Measurements from ENCODE around the gene RALGPS1.

Gene RALGPS1

GRCh38 chr9:127149010-127149409 is 234.4 kb downstream of the RALGPS1 start:
- no peak for FAIRE-seq

GRCh38 chr9:127149463-127150390 is 235.1 kb downstream of the RALGPS1 start:
- DNase-seq (ENCODE audit: low spot score) (no peak), FAIRE-seq (no peak)

More at GRCh38 chr9:127149010-127149409, 234.4 kb downstream of the RALGPS1 start:
- DNase-seq (ENCODE audit: low spot score), result no peak

DNA sequence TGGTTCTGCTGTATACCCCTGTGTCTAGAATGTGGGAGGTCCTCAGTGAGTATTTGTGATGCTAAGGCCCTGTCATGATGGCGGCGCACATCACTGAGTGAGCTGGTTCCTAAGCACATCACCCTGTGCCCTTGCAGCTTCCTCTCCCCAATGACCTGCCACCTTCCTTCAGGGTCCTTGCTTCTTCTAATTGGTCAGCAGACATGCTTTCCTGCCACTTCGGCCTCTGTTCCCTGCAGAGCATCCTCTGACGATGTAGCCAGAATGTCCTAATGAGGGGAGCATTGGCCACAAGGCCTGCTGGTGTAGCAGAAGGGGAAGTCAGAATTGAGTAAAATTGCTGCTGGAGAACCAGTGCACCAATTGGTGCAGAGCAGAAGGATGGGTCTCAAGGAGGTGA is 238.9 kb downstream of the RALGPS1 start:
- DNase-seq (ENCODE audit: low spot score), result no peak
- FAIRE-seq, result no peak

- DNase-seq (ENCODE audit: low spot score) (no peak), FAIRE-seq (no peak)
Observed at GRCh38 chr9:127154003-127154389, 239.4 kb downstream of the RALGPS1 start.

DNA sequence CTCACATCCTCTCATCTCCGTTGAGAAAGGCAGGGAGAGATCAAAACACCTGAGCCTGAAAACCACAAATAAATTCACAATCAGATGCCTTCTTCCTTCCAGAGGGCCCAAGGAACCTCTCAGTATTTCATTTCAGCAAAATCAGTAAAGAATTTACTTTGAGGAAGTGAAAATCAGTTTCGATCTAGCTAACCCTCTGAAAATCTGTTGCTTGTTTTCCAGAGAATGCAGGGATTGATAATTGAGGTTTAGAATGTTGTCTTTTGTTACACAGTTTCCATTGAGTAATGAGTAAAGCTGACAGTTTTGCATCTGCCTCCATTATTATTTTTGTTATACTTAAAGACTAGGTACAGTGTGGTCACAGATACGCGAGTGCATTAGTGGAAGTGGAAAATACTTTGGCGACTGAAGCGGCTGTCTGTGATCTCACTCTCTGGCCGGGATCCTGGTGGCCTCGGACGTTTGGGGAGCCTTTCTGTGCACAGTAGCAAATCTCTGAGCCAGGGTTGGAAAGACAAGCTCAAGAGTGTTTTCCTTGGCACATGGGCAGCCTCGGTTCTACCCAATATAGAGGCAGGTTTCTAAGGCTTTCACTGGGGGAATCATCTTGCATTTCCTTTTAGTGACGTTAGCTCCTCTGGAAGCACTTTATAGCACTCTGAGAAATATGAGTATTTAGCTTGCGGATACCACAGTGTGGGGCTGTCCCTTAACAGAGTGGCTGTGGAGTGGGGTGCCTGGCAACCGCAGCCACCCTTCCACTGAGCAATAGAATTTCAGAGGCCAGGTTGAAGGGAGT is 240.0 kb downstream of the RALGPS1 start:
- FAIRE-seq (no peak), DNase-seq (ENCODE audit: low spot score) (no peak)

- DNase-seq (ENCODE audit: low spot score), result no peak
- FAIRE-seq, result no peak
Observed at GRCh38 chr9:127155314-127155960, 240.9 kb downstream of the RALGPS1 start.

DNA sequence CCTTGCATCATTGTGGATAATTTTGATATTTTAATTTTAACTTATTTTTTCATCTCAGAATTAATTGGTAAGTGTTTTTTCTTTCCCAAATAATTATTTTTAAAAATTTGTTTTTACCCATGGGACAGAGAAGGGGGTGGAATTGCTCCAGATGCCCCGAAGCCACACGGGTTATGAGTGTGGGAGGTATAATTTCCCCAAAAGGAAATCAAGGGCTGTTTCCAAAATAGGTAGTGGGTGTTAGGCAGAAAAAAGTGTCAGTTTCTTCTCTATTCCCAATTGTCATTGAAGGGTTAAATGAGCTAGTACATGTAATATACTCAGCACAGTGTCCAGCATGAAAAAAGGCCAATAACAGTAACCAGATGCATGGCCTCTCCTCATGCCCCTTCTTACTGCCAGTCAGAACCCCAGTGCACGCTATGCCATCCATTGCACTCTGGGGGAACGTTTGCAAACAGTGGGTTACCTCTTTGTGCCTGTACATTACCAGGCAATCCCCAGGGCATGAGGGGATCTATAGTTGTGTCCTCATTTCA is 244.3 kb downstream of the RALGPS1 start:
- FAIRE-seq (no peak), DNase-seq (ENCODE audit: low spot score) (no peak)

GRCh38 chr9:127159325-127159801 is 244.8 kb downstream of the RALGPS1 start:
- DNase-seq (ENCODE audit: low spot score) (peak; percentile 86), FAIRE-seq (peak; percentile 87)

DNA sequence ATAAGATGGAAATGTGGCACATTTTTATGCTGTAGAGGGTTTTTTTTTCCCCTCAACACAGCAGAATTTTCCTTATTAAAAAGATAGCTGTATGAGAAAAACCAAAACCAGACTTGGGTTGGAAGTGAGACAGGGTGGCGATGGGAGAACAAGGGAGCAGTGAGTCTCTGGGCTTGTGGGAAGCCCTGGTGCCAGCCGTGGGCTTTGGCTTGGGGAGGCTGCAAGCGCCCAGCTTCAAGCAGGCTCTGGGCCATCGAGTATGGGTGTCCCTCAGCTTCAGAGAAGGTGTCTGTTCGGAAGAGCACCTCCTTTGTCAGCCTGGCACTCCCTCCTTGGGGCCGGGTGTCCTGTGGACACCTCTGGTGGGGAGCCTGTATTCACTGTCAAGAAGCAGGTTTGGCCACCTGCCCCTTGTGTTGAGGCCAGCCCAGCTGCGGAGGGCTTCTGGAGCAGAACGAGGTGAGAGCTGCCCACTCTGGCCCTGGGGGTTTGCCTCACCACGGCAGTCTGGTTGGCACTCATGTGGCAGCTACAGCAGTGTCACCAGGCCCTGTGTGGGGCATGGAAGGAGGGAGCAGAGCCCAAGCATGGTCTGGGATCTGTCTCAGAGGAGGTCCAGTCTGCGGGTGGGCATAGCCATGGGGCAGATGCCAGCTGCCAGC is 245.5 kb downstream of the RALGPS1 start:
- no peak for DNase-seq (ENCODE audit: low spot score)
- no peak for FAIRE-seq

DNA sequence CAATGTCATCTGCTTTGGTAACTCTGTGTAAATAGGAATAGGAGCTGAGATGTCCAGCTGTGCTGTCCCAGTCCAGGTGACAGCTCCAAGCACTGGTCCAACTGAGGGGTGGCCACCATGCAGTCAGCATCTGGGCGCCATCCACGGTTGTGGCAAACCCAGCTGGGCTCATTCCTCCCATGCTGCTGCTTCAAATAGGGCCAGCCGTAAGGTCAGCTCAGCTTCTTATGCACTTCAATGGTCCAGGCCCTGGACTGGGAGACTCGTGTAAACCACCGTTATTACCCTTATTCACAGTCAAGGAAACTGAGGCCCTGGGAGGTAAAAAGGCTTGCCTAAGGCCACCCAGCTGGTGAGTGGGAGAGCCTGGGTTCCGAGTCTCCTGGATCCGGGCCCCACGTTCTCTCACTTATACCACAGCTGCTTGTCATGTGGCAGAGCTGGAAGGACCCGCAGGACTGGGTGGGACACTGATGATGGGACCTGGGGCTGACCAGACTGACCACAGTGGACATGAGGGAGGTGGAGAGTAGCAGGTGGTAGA is 246.6 kb downstream of the RALGPS1 start:
- DNase-seq (ENCODE audit: low spot score) (no peak), FAIRE-seq (no peak)

- FAIRE-seq (no peak), DNase-seq (ENCODE audit: low spot score) (no peak)
Observed at GRCh38 chr9:127162046-127162863, 247.7 kb downstream of the RALGPS1 start.

- no peak for DNase-seq (ENCODE audit: low spot score)
- FAIRE-seq, result no peak
Observed at GRCh38 chr9:127162864-127163365, 248.3 kb downstream of the RALGPS1 start.

GRCh38 chr9:127163409-127163808 is 248.8 kb downstream of the RALGPS1 start:
- peak; percentile 81 for FAIRE-seq

GRCh38 chr9:127165116-127165515 is 250.5 kb downstream of the RALGPS1 start:
- DNase-seq (ENCODE audit: low spot score) (no peak), FAIRE-seq (no peak)

More at GRCh38 chr9:127163409-127163808, 248.8 kb downstream of the RALGPS1 start:
- DNase-seq (ENCODE audit: low spot score), result peak; percentile 73

DNA sequence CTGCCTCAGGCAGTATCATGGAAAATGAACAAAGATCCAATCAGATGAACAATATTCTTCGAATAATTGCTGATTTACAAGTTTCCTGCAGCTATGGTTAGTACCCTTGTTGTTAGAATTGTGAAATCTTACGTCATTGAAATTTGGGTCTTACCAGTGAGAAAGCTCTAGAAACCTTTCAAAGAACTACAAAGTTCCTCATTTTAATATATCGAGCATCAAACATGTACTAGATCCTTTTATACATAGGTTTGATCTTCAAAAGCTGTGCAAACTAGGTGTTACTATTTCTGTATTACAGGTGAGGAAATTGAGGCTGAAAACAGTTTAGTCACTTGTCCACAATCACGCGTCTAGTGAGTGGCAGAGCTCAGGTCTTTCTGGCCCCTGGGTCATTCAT is 251.5 kb downstream of the RALGPS1 start:
- no peak for DNase-seq (ENCODE audit: low spot score)
- FAIRE-seq, result no peak

DNA sequence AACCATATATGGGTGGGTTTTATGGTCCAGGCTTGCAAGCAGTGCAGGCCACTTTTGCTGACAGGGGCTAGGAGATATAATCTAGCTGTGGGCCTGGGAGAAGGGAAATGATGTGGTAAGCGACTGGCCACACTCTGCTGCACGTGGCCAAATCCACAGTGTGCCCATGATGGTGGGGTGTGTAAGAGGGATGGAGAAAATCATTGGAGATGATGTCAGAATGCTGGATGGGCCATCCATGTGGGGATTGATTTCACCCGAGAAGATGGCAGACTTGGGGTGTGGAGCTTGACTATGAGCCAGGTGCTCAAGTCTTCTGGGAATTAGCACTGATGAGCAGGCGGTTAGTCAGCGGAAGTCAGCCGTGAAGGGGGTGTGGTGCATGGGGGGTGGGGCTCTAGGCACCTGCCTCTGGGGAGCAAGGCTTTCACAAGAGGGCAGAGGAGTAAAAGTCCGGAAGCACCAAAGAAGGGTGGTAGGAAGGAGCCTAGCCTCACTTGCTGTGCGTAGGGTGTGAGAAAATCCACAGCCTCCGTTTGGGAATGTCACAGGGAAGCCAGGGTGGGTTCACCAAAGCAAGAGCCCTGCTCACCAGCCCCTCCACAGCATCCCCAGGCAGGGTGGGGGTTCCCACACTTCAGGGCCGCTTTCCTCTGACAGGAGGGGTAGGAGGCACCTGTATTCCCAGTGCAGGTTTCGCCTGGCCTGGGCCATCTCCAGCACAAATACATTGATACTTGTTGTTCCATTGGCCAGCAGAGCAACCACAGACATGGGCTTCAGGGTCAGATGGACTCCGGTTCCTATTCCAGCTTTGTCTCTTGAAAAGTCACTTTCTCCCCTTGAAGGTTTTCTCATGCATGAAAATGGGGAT is 252.3 kb downstream of the RALGPS1 start:
- DNase-seq (ENCODE audit: low spot score) (peak; percentile 49), FAIRE-seq (no peak)

- no peak for DNase-seq (ENCODE audit: low spot score)
- FAIRE-seq, result no peak
Observed at GRCh38 chr9:127167560-127168326, 253.2 kb downstream of the RALGPS1 start.

All from RCC 7860 (cell line).